Left cardiac atrium (tissue), 4 donors: ENCODE data around the gene CFAP73. TPM values are rescaled to one million over a fixed set of nuclear protein-coding genes. Genes with fewer than 3 reads are reported as not detected.

Experiments used
- ATAC-seq, 2 donors: fragments of 200-7000 bp; cut with Tn5 transposase; one replicate each; pipeline ENCODE4 v1.9.1; 2020; ENCODE audit warnings: mild to moderate bottlenecking in 2 of 2, moderate library complexity in 2 of 2
- DNase-seq: peaks from one replicate; pipeline ENCODE4 v3.0.0-alpha.2; 2020
- intact Hi-C, 2 donors: fragments of 100-400 bp; cut with DNase I; formaldehyde crosslinking; loops; one replicate each; pipeline versions ENCODE4 v1.14.1 to v1.15.1; 2022 to 2023
- long read RNA-seq: library from polyadenylated mRNA; unstranded; transcript quantifications from one replicate; pipeline ENCODE4 v2.0.0, GENCODE V29; 2021
- total RNA-seq, 2 donors: library from RNA; stranded (reverse); fragmentation: NEBNext Ultra II Directional; extraction: Animal tissue kit (Norgen Biotek cat#: 25700); gene quantifications; one replicate each; pipeline ENCODE4 v1.2.1, GENCODE V29; 2021
- donor health status: DM: no; HTN: yes; CAD: no.
- donor health status: DM: no; HTN: yes; CAD: no; lungs with severe emphysema.
- donor health status: DM: yes; HTN: yes; CAD: no.
- donor health status: Dilated cardiomyopathy.

CFAP73 gene
- not detected for total RNA-seq
- long read RNA-seq = 0 reads

DNA sequence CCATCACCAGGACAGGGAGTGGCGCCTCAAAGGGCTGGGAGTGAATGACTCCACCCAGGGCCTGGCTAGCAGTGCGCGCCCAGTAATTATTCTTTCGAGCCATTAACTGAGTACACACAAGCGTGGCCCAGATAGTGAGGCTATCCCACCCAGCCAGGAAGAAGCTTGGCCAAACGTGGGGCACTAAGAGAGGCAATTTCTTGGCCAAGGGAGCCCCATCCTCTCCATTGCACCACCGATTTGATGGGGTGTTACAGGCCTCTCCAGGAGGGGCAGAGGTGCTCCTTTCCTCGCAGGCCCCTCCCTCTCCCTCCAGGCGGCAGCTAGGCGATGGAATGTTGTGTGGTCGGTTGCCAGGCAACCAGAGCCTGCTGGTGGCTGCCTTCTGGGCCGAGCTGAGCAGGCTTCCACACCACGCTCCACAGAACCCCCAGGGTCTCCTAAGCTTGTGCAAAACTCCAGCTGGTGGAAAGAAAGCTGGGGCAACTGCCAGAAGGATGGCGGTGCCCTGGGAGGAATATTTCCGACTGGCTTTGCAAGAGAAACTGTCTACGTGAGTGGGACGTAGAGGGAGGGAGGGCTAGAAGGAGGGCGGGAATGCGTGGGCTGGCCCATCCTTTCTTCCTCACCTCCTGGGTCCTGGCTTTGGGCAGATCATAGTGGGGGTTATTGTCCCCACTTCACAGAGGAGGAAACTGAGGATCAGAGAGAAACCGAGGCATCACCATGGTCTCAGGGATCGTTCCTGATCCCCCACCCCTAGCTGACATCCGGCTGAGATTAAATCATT lies at the start of gene CFAP73:
Gene CFAP73, plus strand, starts transcription at position 364 of the 790 bp plus-strand sequence. Its CDS starts 134 bp downstream, at position 498.
- intact Hi-C loops = loop anchor here in 1 of 2 donors (5.0 kb wide), 1 partner anchor 102 kb away; no protein-coding TSS in a partner anchor
- DNase-seq (peak; percentile 81), ATAC-seq (peak; percentile 79 to 81)

DNA sequence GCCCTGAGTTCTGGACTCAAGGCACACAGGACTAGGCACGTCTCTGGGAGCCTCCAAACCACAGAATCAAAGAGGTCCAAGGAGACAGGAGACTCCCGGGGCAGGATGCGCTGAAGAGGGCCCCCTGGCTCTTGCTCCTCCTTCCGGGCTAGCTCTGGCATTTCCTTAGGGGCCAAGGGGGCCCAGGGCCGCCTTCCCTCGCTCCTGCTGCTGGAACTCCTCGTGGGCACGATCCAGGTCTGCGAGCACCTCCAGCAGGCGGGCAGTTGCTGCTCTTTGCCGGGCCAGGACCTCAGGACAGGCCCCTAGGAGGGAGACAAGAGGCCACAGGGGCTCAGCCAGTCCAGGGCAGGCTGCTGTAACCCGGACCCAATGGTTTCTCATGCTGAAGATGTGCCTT lies 49.8 kb upstream of the CFAP73 start:
- ATAC-seq (no peak), DNase-seq (no peak)
- intact Hi-C loops = loop anchor here in 1 of 2 donors (5.0 kb wide), 1 partner anchor 47 kb away; no protein-coding TSS in a partner anchor

DNA sequence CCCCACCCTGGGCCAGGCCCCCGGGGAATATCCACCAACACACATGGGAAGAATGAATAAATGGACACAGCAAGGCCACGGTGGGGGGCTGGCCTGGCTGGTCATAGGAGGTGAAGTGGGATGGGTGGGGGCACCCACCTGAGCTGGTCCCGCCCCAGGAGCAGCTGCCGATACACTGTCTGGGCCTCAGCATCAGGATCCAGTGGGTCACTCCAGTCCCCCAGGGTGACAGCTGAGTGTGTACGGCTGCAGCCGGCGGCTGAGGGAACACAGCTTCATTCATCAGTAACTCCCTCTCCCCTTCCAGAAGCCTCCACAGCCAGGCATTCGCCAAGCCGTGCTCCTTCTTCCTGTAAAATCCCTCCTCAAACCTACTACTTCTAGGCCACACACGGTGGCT lies 47.8 kb upstream of the CFAP73 start:
- intact Hi-C loops = no loop called here
- DNase-seq = no peak
- ATAC-seq = no peak

DNA sequence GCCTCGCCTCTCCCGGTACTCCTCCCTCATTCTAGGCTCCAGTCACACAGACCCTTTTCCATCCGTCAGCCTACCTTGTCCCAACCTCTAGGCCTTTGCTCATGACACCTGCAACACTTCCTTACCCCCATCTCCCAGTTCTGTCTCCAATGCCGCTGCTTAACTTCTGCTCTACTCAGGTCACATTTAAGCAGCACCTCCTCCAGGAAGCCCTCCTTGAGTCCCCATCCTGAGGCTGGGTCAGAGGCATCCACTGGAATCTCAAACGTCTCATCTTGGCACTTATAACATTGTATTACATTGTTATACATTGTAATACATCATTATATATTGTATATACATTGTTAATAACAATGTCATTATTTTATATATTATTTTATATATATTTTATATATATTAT lies 46.7 kb upstream of the CFAP73 start:
- DNase-seq (no peak), ATAC-seq (no peak)
- intact Hi-C loops = no loop called here

DNA sequence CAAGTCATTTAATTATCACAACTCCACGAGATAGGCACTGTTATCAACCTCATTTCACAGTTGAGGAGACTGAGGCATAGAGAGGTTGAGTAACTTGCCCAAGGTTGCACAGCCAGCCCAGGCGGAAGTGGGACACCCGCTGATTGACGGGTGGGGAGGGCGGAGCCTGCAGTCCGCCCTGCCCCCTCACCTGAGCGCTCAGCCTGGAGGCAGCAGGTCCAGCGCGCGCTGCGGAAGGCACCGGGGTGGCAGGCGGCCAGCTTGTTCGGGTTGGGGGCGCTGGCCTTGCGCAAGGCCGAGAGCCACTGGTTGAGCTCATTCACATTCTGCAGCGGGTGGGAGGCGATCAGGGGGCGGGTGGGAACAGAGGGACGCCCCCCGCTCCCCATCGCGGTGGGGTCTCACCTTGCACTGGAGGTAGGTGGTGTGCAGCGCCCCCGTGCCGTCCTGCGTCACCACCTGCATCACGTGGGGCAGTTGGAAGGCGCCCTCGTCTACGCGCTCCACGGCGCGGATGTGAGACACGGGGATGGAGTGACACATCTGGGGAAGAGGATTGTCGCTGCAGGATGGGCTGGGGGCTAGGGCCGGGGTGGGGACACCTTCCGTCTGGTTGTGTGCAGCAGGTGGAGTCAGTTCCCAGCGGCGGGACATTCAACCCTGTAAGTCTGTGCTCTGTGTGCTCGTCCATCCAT lies 45.6 kb upstream of the CFAP73 start:
- peak in 1 of 2 donors; percentile 23 for ATAC-seq
- intact Hi-C loops = no loop called here

DNA sequence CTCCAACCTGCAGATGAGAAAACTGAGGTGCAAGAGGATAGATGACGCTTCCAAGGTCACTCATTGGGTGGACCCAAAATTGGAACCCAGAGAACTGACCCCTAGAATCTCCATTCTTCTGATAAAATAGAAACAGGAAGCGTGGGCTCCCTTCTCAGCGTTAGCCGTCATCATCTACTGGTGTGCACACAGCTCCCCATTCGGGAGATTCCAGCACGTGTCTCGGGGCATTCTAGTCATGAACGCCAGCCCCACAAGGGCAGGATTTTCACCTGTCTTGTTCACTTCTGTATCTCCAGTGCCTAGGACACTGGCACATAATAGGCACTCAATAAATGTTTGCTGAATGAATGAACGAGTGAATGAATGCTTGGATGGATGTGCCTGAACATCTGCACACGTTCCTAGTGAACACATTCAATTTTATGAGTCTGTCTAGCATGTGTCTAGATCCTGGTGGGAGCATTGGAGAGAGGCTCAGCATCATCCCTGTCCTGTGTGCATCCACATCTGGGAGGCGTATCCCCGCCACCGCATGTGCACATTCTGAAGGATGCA lies 44.5 kb upstream of the CFAP73 start:
- intact Hi-C loops = no loop called here
- ATAC-seq (no peak), DNase-seq (no peak)

More for the DNA sequence above, 45.6 kb upstream of the CFAP73 start:
- DNase-seq = no peak

DNA sequence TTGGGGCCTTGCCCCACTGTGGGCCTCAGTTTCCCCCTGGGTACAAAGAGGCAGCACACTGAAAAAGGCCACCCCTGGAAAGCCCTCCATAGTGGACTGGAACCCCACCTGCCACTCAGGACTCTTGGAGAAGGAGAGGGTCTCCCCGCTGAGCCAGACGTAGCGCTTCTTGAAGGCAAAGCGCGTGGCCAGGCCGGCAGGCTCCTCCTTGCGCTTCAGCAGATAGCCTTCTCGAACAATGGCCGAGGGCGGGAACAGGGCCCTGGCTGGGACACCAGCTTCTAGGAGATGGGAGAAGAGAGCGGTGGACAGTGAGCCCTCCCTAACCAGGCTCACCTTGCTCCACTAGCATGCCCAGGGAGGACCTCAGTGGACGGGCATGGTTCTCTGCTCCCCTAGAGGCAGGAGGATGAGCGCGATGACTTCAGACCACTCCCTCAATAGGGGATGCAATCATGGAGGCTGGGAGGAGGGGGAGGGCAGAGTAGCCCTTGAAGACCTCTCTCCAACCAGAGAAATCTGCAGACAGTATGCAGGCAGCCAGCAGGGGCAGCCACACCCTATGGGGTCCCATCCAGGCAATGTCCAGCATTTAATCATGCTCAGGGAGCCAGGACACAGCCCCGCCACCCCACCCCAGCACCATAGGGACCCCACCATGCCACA lies 43.8 kb upstream of the CFAP73 start:
- no peak for ATAC-seq
- DNase-seq = no peak
- intact Hi-C loops = no loop called here

DNA sequence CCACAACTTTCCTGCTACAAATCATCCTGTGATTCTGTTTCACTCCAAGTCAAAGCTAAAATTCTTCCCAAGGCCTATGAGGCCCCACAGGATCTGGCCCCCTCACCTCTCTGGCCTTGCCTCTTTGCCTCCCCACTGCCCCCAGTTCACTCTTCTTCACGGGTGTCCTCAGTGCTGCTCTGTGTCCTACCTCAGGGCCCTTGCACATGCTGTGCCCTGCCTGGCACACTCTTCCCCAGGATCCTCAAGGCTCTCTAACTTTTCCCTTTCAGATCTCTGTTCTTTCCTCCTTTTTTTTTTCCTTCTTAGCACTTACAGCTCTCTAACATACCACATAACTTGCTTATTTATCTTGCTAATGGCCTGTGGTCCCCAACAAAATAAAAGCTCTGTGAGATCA lies 43.2 kb upstream of the CFAP73 start:
- ATAC-seq (no peak), DNase-seq (no peak)
- intact Hi-C loops = no loop called here

DNA sequence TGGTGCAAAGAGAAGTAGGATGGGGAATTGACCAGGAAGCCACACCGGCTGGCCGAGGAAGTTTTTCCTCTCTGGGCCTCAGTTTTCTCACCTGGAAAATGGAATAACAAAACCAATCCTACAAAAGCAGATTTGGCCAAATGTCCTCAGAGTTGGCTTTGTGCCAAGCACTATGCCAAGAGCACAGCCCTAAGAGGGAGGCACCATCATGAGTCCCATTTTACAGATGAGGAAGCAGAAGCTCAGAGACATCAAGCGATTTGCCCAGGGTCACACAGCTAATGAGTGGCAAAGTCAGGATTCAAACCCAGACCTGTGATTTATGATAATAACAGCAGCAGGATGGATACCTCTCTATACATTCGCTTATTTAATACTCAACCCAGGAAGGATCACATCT lies 41.2 kb upstream of the CFAP73 start:
- ATAC-seq (no peak), DNase-seq (no peak)
- intact Hi-C loops = no loop called here

DNA sequence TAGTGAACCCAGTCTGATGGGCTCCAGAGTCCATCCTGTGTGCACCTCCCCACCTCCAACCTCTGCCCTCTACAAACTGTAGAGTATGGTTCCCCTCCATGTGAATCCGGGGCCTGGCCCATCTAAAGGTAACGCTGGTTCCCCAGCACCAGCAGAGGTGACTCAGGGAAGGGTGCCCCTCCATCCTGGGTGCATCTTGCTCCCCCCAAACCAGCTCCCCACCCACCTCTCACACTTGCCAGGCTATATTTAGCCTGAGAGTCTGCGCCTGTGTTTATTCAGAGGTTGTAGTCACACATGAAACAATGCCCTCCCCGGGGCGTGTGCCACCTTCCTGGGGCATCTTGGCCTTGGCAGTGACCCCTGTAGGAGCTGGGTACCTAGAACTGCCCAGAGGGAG lies 40.2 kb upstream of the CFAP73 start:
- DNase-seq (no peak), ATAC-seq (no peak)
- intact Hi-C loops = no loop called here

DNA sequence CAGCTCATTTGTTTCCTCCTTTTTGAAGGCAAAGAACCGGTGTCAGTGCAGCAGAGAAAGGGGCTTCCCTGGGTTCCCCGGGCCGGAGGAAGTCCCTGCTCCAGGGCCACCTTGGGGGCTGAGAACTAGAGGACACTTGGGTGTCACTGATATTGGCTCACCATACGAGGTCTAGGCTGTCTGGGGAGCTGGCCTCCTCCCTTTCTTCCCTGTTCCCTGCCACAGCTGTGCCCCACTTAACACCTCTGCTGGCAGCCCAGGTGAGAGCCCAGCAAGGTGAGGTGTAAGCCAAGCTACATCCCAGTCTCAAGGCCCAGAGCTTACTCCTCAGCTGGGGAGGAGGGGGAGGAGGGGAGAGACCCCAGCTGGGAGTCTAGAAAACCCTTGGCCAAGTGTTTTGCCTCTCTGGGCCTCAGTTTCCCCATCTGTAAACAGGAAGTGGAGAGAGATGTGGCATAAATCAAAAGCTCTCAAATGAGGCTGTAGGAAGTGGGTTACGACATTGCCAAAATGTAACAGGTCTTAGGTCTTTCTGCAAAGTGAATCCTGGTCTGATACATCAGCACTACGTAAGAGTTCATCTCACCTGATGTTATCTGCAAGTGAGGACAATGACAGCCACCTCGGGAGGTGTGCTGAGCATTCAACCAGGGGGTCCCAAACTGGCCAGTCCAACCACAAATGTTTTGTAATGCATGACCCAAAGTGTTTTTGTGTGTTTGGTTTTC lies 39.5 kb upstream of the CFAP73 start:
- intact Hi-C loops = no loop called here
- ATAC-seq (no peak), DNase-seq (no peak)

DNA sequence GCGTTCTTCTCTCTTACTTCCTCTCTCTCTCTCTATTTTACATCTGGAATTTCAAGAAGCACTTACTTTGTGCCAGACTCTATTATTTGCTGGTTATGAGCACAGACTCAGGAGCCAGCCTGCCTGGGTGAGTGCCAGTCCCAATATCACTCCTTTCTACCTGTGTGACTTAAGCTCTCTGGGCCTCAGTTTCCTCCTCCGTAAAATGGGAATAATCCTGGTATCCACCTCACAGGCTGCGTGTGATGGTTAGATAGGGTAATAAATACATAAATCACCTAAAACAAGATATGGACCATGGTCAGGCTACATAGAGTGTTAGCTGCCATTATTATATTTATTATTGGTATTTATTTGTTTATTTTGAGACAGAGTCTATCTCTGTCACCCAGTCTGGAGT lies 38.3 kb upstream of the CFAP73 start:
- ATAC-seq (no peak), DNase-seq (no peak)
- intact Hi-C loops = no loop called here

DNA sequence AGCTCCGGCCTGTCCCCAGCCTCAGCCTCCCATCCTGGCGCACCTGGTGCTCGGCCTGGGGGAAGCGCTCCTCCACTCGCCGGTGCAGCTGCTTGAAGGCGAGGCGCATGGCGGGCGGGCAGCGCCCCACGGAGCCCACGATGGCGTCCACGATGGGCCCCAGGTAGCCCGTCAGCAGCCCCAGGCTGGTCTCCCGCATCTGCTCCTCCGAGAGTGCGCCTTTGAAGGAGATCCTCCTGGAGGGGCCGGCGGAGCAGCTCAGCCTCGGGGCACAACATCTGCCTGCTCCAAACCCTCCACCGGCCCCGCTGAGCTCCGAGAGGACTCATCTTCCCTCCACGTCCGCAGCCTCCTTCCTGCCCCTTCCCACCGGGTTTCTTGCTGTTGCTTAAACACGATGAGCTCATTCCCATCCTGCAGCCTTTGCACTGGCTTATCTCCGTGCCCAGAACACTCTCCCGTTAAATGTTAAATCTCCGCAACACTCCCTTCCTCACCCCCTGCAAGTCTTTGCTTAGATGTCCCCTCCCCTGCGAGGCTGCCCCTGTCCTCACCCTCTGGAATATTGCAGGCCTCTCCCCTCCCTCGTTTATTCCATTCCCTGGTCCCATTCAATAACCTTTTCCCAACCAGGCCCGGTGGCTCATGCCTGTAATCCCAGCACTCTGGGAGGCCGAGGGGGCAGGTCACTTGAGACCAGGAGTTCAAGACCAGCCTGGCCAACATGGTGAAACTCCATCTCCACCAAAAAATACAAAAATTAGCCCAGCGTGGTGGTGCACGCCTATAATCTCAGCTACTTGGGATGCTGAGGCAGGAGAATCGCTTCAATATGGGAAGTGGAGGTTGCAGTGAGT lies 37.3 kb upstream of the CFAP73 start:
- DNase-seq (no peak), ATAC-seq (no peak)
- intact Hi-C loops = no loop called here

DNA sequence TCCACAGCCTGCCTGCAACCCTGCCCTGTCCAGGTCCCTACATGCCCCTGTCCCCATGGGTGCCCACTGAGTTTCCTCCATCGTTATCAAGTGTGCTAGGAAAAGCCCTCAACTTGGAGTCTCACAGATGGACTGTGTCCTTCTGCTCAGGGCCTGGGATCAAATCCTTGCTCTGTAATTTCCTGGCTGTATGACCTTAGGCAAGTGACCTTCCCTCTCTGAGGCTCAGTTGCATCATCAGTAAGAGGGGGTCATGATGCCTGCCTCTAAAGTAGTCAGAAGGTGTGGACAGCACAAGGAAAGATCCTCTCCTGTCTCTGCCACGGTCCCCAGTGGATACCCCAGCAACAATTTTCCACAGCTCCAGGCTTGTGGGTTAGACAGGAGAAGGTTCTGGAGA lies 36.1 kb upstream of the CFAP73 start:
- intact Hi-C loops = no loop called here
- ATAC-seq = no peak
- no peak for DNase-seq

DNA sequence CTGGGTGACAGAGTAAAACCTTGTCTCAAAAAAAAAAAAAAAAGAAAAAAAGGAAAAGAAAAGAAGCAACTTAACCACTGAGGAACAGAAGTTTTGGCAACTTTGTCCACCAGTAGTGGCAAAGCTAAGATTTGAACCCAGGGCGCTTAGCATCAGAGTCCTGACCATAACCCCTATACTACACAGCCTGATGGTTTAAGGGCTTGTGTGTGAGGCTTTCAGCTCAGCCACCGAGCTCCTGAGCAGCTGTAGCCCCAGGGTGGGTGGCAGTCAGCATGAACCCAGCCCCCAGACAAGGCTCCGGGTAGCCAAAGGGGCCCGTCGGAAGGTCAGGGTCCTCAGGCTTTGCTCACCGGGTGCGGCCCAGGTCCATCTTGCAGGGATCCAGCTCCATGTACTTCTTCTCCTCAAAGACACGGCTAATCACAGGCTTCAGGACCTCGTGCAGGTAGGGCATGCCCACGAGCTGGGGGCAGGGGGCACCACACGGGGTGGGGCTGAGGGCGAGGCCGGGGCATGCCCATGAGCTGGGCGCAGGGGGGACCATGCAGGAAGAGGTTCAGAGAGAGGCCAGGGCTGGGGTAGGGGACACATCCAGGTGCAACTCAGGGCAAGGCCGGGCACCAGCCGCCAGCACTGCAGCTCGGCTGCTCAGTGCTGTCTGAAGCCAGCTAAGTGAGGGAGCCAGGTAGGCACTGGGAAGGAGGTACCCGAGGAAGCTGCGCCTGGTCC lies 34.9 kb upstream of the CFAP73 start:
- intact Hi-C loops = no loop called here
- no peak for ATAC-seq
- no peak for DNase-seq

DNA sequence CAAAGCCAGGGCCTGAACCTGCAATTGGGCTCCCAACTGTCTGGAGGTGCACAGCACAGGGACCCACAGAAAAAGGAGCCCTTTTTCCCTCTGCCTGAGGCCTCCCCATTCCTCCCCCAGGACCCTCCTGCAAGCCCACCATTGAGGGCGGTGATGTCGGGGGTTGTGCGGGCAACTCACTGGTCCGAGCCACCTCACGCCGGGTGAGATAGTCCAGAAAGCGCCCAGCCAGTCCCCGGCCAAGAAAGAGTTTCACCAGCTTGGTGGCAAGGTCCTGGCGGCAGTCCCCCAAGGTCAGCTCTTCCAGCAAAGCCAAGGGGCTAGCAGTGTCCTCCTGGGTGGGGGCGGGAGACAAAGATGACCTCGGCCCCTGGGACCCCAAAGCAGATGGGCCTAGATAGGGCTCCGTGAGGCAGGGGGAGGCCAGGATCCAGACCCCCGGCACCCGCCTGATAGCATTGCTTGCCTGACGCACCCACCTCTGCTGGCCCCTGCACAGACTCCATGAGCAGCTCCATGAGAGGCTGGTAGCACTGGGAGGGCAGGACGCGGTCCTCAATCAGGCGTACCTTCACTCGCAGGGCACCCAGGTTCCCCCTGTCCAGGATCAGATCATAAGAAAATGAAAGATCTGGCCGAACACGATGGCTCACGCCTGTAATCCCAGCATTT lies 33.9 kb upstream of the CFAP73 start:
- DNase-seq = no peak
- intact Hi-C loops = no loop called here
- no peak for ATAC-seq

DNA sequence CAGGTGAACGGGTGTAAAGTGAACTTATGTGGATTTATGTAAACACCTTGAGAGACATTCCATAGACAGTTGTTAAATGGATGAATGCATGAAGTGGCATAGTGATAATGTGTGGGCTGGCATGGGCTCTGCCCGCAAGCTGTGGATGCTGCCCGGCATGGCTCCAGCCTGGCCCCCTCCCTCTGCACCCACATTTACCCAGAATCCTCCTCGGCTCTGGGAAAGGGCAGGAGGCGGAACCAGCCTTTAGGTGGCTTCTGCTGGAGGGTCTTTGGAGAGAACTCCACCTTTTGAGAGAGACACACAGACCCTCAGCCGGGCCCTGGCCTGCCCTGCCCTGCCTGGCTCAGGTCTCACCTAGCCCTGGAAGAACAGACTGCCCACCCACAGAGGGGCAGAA lies 32.6 kb upstream of the CFAP73 start:
- no peak for DNase-seq
- no peak for ATAC-seq
- intact Hi-C loops = no loop called here
